RWPE2 (cell line): ENCODE measurements around the gene RGS17.

ENCODE experiments used
- ATAC-seq: fragments of 200-7000 bp; cut with Tn5 transposase; 3 replicates; pipeline ENCODE4 v1.9.1; 2021; ENCODE audit warnings: low read depth
- DNase-seq: peaks from one replicate; pipeline ENCODE4 v3.0.0-alpha.2; 2020; ENCODE audit warnings: low spot score
- H3K27ac ChIP-seq: fragments of 450-650 bp; 2 replicates; pipeline ENCODE4 v1.5.1; 2017; ENCODE audit warnings: mild to moderate bottlenecking; ENCODE audit not compliant: poor library complexity, severe bottlenecking
- H3K27me3 ChIP-seq: fragments of 250-450 bp; sonication (Bioruptor Pico); 2 replicates; pipeline ENCODE4 v1.5.1; 2021; ENCODE audit warnings: mild to moderate bottlenecking, moderate library complexity; ENCODE audit not compliant: insufficient read depth, poor library complexity, severe bottlenecking
- H3K36me3 ChIP-seq: fragments of 250-450 bp; sonication (Bioruptor Pico); 2 replicates; pipeline ENCODE4 v1.5.1; 2020; ENCODE audit warnings: low read depth, mild to moderate bottlenecking, moderate library complexity
- H3K4me1 ChIP-seq: fragments of 250-450 bp; sonication (Bioruptor Pico); 2 replicates; pipeline ENCODE4 v1.5.1; 2021; ENCODE audit warnings: mild to moderate bottlenecking, moderate library complexity; ENCODE audit not compliant: insufficient read depth, poor library complexity, severe bottlenecking
- H3K4me3 ChIP-seq: fragments of 250-450 bp; sonication (Bioruptor Pico); 2 replicates; pipeline ENCODE4 v1.5.1; 2021; ENCODE audit warnings: mild to moderate bottlenecking, moderate library complexity; ENCODE audit not compliant: severe bottlenecking
- H3K9me3 ChIP-seq: fragments of 250-450 bp; sonication (Bioruptor Pico); 2 replicates; pipeline ENCODE4 v1.5.1; 2021; ENCODE audit warnings: mild to moderate bottlenecking, moderate library complexity; ENCODE audit not compliant: severe bottlenecking
- CTCF ChIP-seq: fragments of 450-650 bp; IDR thresholded peaks from one replicate; pipeline ENCODE4 v1.5.1; 2017; ENCODE audit warnings: mild to moderate bottlenecking, moderate library complexity; ENCODE audit not compliant: poor library complexity, severe bottlenecking

The RGS17 gene

DNA sequence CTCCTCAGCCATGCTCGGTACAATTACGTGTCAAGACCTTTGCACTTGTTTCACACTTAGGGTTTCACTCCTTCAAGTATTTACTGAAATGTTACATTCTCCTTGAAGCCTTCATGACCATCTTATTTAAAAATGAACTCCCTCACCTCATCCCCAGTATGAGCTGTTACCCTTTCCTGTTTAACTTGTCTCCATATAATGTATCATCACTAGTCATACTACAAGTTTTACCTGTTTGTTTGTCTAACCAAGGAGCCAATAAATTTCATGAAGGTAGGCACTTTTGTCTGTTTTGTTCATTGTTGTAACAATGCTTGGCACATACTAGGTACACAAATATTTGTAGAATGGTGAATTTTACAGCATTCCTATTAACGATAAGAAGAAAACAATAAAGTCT lies 82.5 kb downstream of the RGS17 start:
- Histone ChIP-seq H3K27me3 (no peaks in the 10 kb centered on the region), H3K36me3 (peaks cover 4% of the 10 kb centered on the region; the same call in 1 of the 2 replicates), H3K4me3 (no peak overlapping the region), H3K9me3 (peaks cover 3% of the 10 kb centered on the region), H3K27ac (no peak overlapping the region), H3K4me1 (peaks cover 18% of the 10 kb centered on the region)
- DNase-seq (no peak), ATAC-seq (peak; percentile 69)
- TF ChIP-seq CTCF: no peak

- ATAC-seq (no peak), DNase-seq (no peak)
- Histone ChIP-seq H3K36me3 (peaks cover 4% of the 10 kb centered on the region; the same call in 1 of the 2 replicates), H3K9me3 (peaks cover 3% of the 10 kb centered on the region), H3K4me1 (peaks cover 18% of the 10 kb centered on the region), H3K4me3 (no peak overlapping the region), H3K27ac (no peak overlapping the region), H3K27me3 (no peaks in the 10 kb centered on the region)
- TF ChIP-seq CTCF: no peak
These were observed 83.7 kb downstream of the RGS17 start for GRCh38 chr6:153047386-153047785.

DNA sequence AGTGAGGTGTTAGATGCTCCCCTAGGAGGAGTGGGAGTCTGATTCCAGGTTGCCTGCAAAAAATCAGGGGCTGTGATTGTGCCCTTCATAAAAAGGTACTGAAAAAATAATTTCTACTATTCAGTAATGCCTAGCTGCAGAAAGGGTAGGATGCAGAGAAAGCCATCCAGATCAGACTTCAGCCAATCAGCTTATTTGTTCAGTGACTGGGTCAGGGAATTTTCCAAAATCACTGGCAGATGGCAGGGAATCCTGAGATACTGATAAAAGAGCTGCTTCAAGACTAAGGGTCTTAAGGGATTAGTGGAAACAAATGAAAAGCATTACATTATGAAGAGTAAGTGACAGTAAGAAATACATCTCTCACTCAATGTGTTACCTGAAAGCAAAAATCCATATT lies 85.8 kb downstream of the RGS17 start:
- Histone ChIP-seq H3K9me3 (no peaks in the 10 kb centered on the region), H3K4me1 (peaks cover 18% of the 10 kb centered on the region), H3K36me3 (peaks cover 9% of the 10 kb centered on the region; the same call in 1 of the 2 replicates), H3K27me3 (no peaks in the 10 kb centered on the region), H3K4me3 (no peak overlapping the region), H3K27ac (no peak overlapping the region)
- ATAC-seq (no peak), DNase-seq (no peak)
- TF ChIP-seq CTCF: no peak

DNA sequence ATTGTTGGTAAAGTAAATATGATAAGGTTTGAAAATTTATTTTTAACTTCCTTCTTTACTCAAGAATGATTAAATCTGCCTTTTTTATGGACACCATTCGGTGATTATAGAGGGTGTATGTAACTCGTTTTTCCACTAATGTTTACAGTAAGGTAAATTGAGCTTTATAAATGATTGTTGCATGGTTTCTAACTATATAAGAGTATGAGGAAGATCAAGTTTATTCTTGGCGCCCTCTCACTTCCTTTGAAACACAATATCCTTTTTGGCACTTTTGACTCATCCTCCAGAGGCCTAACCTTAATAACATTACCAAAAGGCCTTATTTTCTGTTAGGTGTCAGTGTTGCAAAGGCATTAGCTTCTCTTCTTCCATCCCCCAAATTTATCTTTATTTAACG lies 86.8 kb downstream of the RGS17 start:
- ATAC-seq: no peak
- Histone ChIP-seq H3K27ac (no peak overlapping the region), H3K36me3 (peaks cover 9% of the 10 kb centered on the region; the same call in 1 of the 2 replicates), H3K4me1 (peaks cover 18% of the 10 kb centered on the region), H3K9me3 (no peaks in the 10 kb centered on the region), H3K4me3 (no peak overlapping the region), H3K27me3 (no peaks in the 10 kb centered on the region)
- no peak for TF ChIP-seq CTCF
- DNase-seq: no peak

DNA sequence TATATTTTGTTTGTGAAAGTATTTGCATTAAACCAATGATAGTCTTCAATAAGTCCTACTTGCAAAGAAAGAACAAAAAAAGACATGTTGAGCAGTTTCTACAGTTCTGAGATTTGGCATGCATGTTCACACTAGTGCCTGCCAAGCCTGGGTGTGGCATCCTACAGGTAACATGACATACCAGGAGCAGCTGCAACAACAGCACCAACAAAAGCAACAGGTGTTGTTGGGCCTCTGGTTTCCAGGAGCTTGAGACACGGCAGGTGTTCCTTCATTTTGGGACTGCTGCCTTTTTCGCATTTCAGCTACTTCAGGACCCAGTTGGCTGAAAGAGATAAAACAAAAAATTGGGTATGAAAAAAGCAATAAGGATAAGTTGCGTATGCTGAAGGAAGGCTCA lies 87.4 kb downstream of the RGS17 start:
- TF ChIP-seq CTCF: no peak
- Histone ChIP-seq H3K4me3 (no peak overlapping the region), H3K36me3 (peaks cover 9% of the 10 kb centered on the region; the same call in 1 of the 2 replicates), H3K27me3 (no peaks in the 10 kb centered on the region), H3K9me3 (no peaks in the 10 kb centered on the region), H3K27ac (no peak overlapping the region), H3K4me1 (peaks cover 13% of the 10 kb centered on the region)
- ATAC-seq (no peak), DNase-seq (no peak)
